Measurements from ENCODE around the gene C11orf42. TPM values are rescaled to one million over a fixed set of nuclear protein-coding genes. Genes with fewer than 3 reads are reported as not detected.

Gene C11orf42
- total and polyA plus RNA-seq, 8 donors = not detected

- H3K4me3 ChIP-seq = peak within 1 kb of the TSS; percentile 70 to 75 (median 72)
- intact Hi-C loops (cut with DNase I) = no loop called here
- H3K27ac ChIP-seq = peak within 1 kb of the TSS; percentile 62 to 90 (median 84)
- WGBS, 2 donors = 0 to 1% methylated on average over 52 to 62 of the region's 62 CpGs
- no peaks in the 10 kb centered on the region for H3K27me3 ChIP-seq
- peak; percentile 98 to 100 (median 100) for DNase-seq
- peak; percentile 93 to 97 (median 94) for ATAC-seq
- H3K4me1 ChIP-seq = peaks cover 0 to 12% (median 7%) of the 10 kb centered on the region in 3 donors
- FAIRE-seq = peak; percentile 97
- no peaks in the 10 kb centered on the region for H3K9me3 ChIP-seq
- no peaks in the 10 kb centered on the region for H3K36me3 ChIP-seq
- no peak for TF ChIP-seq CTCF (IDR thresholded peaks at IDR 0.05)
Measured at GRCh38 chr11:6234387-6235107, 29.2 kb downstream of the C11orf42 start, which contains the start of gene FHIP1B. Gene FHIP1B, minus strand, starts transcription at chr11:6234636. Its CDS starts 10,120 bp downstream, at chr11:6224516.

- Histone ChIP-seq H3K27me3 (no peaks in the 10 kb centered on the region), H3K4me3 (no peak overlapping the region), H3K36me3 (no peaks in the 10 kb centered on the region), H3K27ac (no peak overlapping the region), H3K9me3 (no peaks in the 10 kb centered on the region), H3K4me1 (peaks cover 0 to 9% (median 7%) of the 10 kb centered on the region in 3 donors)
- WGBS, 2 donors = 87 to 95% methylated on average over 4 of the region's 4 CpGs
- FAIRE-seq = no peak
- no peak for DNase-seq
- intact Hi-C loops (cut with DNase I) = no loop called here
- no peak for ATAC-seq
- no peak for TF ChIP-seq CTCF (IDR thresholded peaks at IDR 0.05)
Measured at GRCh38 chr11:6237266-6237665, 31.9 kb downstream of the C11orf42 start.

GRCh38 chr11:6237761-6238302 is 32.5 kb downstream of the C11orf42 start:
- Histone ChIP-seq H3K27me3 (no peaks in the 10 kb centered on the region), H3K36me3 (no peaks in the 10 kb centered on the region), H3K9me3 (no peaks in the 10 kb centered on the region), H3K4me3 (no peak overlapping the region), H3K4me1 (peaks cover 0 to 9% (median 7%) of the 10 kb centered on the region in 3 donors), H3K27ac (no peak overlapping the region)
- ATAC-seq = no peak
- TF ChIP-seq CTCF (IDR thresholded peaks at IDR 0.05) = no peak
- no peak for DNase-seq
- intact Hi-C loops (cut with DNase I) = no loop called here
- no peak for FAIRE-seq
- 81 to 86% methylated on average over 5 of the region's 5 CpGs for WGBS, 2 donors

- TF ChIP-seq CTCF (IDR thresholded peaks at IDR 0.05) = no peak
- ATAC-seq = no peak
- H3K4me3 ChIP-seq = no peak within 1 kb of the TSS
- no peaks in the 10 kb centered on the region for H3K36me3 ChIP-seq
- intact Hi-C loops (cut with DNase I) = no loop called here
- no peak within 1 kb of the TSS for H3K27ac ChIP-seq
- 79 to 93% methylated on average over 1 of the region's 1 CpG for WGBS, 2 donors
- no peaks in the 10 kb centered on the region for H3K4me1 ChIP-seq
- DNase-seq = no peak
- H3K27me3 ChIP-seq = no peaks in the 10 kb centered on the region
- no peaks in the 10 kb centered on the region for H3K9me3 ChIP-seq
- no peak for FAIRE-seq
Measured at GRCh38 chr11:6238902-6239301, 33.5 kb downstream of the C11orf42 start, which contains the start of gene CNGA4. Gene CNGA4, plus strand, starts transcription at chr11:6239089. Its CDS starts 118 bp downstream, at chr11:6239207.

- no peak for ATAC-seq
- Histone ChIP-seq H3K4me3 (no peak overlapping the region), H3K9me3 (no peaks in the 10 kb centered on the region), H3K36me3 (no peaks in the 10 kb centered on the region), H3K4me1 (no peaks in the 10 kb centered on the region), H3K27me3 (no peaks in the 10 kb centered on the region), H3K27ac (no peak overlapping the region)
- intact Hi-C loops (cut with DNase I) = loop anchor here in 1 of 3 donors (10.0 kb wide), 1 partner anchor 55 kb away; no protein-coding TSS in a partner anchor
- no peak for TF ChIP-seq CTCF (IDR thresholded peaks at IDR 0.05)
- FAIRE-seq = no peak
- peak in 1 of 6 donors; percentile 43 for DNase-seq
- WGBS, 2 donors = 95% methylated on average over 28 of the region's 28 CpGs
Measured at GRCh38 chr11:6240139-6240538, 34.8 kb downstream of the C11orf42 start.
